ENCODE data around the gene NDUFA1.
"Not testable (repeated sequence)": the region's sequence is repeated elsewhere in the genome, so short reads cannot be mapped to it uniquely, and the experiment has no call there.

The NDUFA1 gene

GRCh38 chrX:119871599-119872395 is at the start of gene NDUFA1, which contains the start of gene RNF113A:
Gene NDUFA1, plus strand, starts transcription at chrX:119871832. Its CDS starts 80 bp downstream, at chrX:119871912.
Gene RNF113A, minus strand, starts transcription at chrX:119871733. Its CDS starts 120 bp downstream, at chrX:119871613.
- peak; percentile 86 to 89 for DNase-seq

GRCh38 chrX:119824221-119824620 is 47.4 kb upstream of the NDUFA1 start:
- DNase-seq: not testable (repeated sequence)

GRCh38 chrX:119826399-119826959 is 45.2 kb upstream of the NDUFA1 start:
- DNase-seq: no peak

- no peak for DNase-seq
Measured at GRCh38 chrX:119828446-119828845, 43.2 kb upstream of the NDUFA1 start.

GRCh38 chrX:119833905-119834304 is 37.7 kb upstream of the NDUFA1 start:
- no peak for DNase-seq

- peak; percentile 96 to 97 for DNase-seq
Measured at GRCh38 chrX:119852382-119853353, 19.0 kb upstream of the NDUFA1 start, which contains the start of gene UPF3B. Gene UPF3B, minus strand, starts transcription at chrX:119852963. Its CDS starts 35 bp downstream, at chrX:119852928.

GRCh38 chrX:119853444-119853843 is 18.2 kb upstream of the NDUFA1 start:
- DNase-seq: no peak

GRCh38 chrX:119870626-119871131 is 953 bp upstream of the NDUFA1 start:
- DNase-seq: peak; percentile 8 to 36

- no peak for DNase-seq
Measured at GRCh38 chrX:119871245-119871598, 410 bp upstream of the NDUFA1 start.

GRCh38 chrX:119878740-119879139 is 7.1 kb downstream of the NDUFA1 start:
- DNase-seq: no peak

- peak in 1 of 2 donors; percentile 33 for DNase-seq
Measured at GRCh38 chrX:119880076-119880475, 8.4 kb downstream of the NDUFA1 start.

GRCh38 chrX:119880552-119881437 is 9.2 kb downstream of the NDUFA1 start:
- peak; percentile 26 to 58 for DNase-seq

GRCh38 chrX:119885554-119886428 is 14.2 kb downstream of the NDUFA1 start:
- DNase-seq: peak; percentile 27 to 76

GRCh38 chrX:119887721-119888425 is 16.2 kb downstream of the NDUFA1 start:
- peak; percentile 50 to 68 for DNase-seq

- not testable (repeated sequence) for DNase-seq
Measured at GRCh38 chrX:119890626-119891025, 19.0 kb downstream of the NDUFA1 start.

- DNase-seq: not testable (repeated sequence)
Measured at GRCh38 chrX:119891961-119892692, 20.5 kb downstream of the NDUFA1 start.

GRCh38 chrX:119895843-119896326 is 24.3 kb downstream of the NDUFA1 start, which contains the start of gene AKAP14:
Gene AKAP14, plus strand, starts transcription at chrX:119895893. Its CDS starts 7,331 bp downstream, at chrX:119903224.
- no peak for DNase-seq

- DNase-seq: peak in 1 of 2 donors; percentile 20
Measured at GRCh38 chrX:119899125-119899524, 27.5 kb downstream of the NDUFA1 start.

GRCh38 chrX:119900976-119901375 is 29.3 kb downstream of the NDUFA1 start:
- no peak for DNase-seq

Data from CD4-positive, alpha-beta T cell treated with Interferon alpha-2 for 1 hour (primary cell).